ENCODE data around the gene SNX27.

DNA sequence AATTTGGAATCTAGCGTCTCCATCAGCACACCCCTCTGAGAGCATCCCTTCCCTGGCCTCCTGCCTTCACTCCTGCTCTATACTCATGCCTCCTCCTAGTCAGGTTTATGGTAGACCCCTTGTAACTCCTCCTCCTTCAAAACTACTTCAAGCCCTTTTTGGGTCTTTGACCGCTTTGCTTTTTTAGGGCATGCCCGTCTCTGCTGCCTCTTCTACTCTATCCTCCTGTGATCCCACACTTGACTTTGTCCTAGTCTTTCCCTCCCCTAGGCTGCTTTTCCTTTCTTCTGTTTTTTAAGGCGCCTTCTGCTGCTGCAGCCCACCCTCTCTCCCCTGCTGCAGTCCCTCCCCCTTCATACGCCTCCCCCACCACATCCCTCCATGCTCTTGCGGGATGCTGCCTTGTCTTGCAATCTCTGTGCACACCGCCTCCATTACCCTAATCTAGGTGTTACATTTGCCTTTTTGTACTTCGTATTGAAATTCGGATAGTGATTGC lies 1.5 kb downstream of the SNX27 start:
- TF ChIP-seq, protein P1, sequence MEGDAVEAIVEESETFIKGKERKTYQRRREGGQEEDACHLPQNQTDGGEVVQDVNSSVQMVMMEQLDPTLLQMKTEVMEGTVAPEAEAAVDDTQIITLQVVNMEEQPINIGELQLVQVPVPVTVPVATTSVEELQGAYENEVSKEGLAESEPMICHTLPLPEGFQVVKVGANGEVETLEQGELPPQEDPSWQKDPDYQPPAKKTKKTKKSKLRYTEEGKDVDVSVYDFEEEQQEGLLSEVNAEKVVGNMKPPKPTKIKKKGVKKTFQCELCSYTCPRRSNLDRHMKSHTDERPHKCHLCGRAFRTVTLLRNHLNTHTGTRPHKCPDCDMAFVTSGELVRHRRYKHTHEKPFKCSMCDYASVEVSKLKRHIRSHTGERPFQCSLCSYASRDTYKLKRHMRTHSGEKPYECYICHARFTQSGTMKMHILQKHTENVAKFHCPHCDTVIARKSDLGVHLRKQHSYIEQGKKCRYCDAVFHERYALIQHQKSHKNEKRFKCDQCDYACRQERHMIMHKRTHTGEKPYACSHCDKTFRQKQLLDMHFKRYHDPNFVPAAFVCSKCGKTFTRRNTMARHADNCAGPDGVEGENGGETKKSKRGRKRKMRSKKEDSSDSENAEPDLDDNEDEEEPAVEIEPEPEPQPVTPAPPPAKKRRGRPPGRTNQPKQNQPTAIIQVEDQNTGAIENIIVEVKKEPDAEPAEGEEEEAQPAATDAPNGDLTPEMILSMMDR (IDR thresholded peaks at IDR 0.05; ENCODE audit: low read depth, low read length, poor library complexity, severe bottlenecking) = no peak
- TF ChIP-seq EZH2phosphoT487 (IDR thresholded peaks at IDR 0.05; ENCODE audit: borderline replicate concordance, low read length) = no peak

Measured in DOHH2 (cell line).